HG03045 (cell line): ENCODE measurements around the gene CLCN2.

ENCODE experiments used
- ATAC-seq: cut with Tn5 transposase; IDR thresholded peaks from one replicate; pipeline ENCODE4 v1.9.1; 2021; ENCODE audit warnings: mild to moderate bottlenecking, moderate library complexity; ENCODE audit not compliant: unreplicated experiment

Gene CLCN2

DNA sequence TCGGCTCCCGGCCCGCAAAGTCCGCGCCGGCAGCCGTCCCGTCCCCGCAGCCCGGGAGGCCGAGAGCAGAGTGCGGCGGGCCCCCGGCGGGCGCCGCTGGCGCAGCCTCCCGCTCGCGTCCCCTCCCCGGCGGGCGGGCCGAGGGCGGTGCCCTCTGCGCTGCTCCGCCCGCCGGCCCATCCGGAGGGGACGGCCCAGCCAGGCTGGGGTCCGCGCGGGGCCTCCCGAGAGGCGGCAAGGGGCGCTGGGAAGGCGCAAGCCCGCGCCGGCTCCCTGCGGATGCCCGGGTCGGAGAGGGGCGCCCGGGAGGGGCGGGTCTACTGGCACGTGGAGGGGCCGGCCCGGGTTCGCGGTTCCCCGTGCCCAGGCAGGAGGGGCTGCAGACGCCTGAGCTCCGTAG is at the start of gene CLCN2, which contains the start of gene POLR2H:
Gene CLCN2 (minus strand): TSS at position 74 of the 400 bp plus-strand sequence. CDS start 126 bp downstream, outside the sequence.
Gene POLR2H (plus strand): TSS at position 179 of the 400 bp plus-strand sequence. CDS start 1,783 bp downstream, outside the sequence.
- ATAC-seq = peak; percentile 40

DNA sequence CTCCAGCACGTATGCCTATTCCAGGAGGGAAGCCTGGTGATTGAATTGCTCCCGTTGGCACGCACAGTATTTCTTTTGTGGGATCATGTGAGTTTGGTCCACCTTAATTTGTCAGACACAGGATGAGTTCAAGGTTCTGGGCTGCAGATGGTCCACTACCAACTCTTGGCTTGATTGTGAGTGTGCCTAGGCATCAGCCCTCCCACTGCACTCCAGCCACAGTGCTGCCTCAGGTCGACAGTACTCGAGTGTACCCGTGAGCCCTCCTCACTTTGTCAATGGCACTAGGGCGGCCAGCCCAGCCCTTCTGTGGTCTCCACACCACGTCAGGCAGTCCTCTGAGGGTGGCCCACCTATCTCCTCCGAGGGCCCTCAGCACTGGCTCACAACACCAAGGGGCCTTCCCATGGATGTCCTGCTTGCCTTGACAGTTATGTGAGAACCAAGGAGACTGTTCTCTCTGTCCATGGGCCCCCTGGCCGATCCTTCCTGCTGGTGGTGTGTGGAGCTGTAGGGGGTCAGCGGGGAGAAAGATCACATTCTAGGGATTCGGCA is 48.6 kb upstream of the CLCN2 start:
- no peak for ATAC-seq

DNA sequence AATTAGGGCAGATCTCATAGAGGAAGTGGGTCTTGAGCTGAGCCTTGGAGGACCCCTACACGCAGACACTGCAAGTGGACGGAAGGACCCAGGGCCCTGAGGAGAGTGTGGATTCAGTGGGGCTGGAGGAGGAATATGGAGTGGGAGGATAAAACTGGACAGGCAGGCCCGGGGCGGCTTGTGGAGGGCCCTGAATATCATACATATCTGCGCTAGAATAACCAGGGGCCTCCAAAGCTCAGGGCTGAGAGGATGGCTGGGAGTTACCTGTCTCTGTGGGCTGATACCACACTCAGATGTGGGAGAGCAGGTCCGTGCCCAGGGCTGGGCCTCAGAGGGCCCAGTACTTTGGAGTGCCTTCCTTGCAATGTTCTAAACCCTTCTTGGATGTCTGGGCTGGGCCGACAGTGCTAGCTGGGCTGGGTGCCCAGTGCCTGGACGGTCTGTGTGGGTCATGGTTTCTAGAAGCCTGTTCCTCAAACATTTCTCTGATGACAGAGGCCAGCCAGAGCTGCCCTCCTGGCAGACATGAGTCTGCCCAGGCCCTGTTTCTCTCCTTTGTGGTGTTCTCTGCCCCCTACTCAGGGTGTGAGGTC is 48.0 kb upstream of the CLCN2 start:
- no peak for ATAC-seq

DNA sequence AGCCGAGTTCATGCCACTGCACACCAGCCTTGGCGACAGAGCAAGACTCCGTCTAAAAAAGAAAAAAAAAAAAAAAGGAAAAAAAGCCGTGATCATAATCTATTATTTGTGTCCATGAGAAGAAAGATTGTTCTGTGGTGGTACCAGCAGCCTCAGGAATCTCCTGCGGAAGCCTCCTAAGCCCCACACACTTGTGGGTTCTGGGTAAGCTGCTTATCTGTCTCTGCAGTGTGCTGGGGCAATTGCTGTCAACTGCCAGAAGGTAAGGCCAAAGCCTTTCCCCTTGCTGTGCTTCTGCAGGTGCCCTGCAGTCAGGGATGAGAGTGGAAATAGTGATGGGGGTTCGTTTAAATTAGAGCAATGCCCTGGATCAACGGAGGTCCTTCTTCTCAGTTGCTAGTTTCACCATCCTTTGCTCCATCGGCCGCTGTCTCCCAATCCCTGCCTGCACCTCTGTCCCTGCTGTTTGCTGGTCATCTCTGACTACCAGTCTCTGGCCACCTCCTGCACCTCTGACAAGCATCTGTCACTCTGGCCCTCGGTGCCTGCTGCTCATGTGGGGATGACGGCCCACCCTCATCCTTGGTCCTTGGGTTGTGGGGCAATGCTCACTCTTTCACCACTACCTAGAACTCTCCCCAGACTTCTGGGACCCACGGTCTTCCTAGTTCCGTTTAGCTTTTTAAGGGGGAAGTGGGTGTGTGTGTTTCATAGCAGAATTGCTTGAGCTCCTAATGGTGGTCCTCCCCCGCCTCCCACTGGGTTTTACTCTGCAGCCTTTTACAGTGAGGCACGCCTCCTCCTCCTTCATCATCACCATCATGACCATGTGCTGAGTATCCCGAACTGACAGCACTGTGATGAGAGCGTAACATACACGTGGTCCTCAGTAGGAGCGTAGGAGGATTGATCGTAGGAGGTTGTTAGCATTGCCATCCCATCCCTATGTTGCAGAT is 43.9 kb upstream of the CLCN2 start:
- no peak for ATAC-seq

DNA sequence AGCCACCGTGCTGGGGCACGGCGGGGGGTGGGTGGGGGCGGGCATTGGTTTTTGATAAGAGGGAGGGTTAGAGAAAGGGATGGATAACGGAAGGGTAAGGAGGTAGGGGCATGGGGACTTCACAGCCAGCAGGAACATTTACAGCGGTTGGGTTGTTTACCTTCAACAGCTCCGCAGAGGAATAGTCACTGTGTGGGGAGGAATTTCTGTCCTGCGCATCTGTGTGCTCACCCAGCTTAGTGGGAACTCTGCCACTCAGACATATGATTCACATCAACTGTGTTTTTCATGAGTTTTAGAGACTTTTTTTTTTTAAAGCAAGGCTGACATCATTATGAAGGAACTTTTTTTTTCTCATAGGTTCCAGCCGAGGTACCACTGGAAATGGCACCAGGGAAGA is 38.0 kb upstream of the CLCN2 start:
- no peak for ATAC-seq

DNA sequence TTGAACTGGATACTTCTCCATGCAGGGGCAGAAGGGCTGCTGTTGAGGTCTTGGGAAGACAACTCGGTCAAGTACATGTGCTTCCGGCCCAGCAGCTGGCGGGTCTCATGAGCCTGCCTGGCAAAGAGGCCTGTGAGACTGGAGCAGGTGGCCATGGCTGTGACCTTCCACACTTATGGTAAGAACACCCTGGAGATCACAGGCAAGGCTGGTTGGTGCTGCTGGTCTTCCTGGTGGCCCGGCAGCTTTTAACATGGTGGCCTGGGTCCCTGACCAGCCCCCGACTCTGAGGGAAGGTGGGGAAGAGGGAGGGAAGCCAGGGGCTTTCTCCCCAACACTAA is 33.9 kb upstream of the CLCN2 start:
- ATAC-seq = no peak

DNA sequence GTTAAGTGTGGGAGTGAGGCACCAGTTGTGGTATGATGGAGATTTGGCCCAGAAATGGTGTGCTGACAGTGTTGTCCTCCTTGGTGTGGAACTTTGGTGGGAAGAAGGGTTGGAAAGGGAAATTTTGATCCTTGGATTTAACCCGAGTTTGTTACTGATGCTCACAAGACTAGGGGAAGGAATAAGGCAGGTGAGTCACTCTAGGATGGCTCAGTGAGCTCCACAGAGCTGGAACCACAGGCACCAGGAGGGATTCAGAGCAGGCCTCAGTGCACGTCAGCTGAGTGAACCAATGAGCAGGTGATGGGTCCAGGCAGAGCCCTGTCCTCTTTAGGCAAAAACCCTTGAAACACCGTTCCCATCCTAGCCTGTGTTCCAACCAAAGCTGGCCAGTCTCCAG is 29.9 kb upstream of the CLCN2 start:
- no peak for ATAC-seq

DNA sequence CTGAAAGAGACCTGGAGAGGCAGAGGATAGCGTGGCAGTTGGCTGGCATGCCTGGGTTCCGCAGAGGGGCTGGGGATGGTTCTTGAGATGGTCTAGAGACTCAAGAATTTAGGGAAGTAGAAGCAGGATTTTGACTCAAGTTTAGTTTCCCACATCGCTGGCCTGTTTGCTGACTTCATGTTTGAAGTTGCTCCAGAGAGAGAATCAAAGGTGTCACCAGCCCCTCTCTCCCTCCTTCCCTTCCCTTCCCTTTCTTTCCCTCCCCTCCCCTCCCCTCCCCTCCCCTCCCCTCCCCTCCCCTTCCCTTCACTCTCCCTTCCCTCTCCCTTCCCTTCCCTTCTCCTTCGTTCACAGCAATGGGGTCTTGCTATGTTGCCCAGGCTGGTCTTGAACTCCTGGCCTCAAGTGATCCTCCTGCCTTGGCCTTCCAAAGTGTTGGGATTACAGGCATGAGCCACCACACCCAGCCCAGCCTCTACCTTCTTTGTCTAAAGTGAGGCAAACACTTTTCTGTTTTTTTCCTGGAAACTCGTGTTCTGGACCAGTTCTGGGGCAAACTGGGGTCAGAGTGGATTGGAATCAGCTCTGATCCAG is 28.6 kb upstream of the CLCN2 start:
- no peak for ATAC-seq

DNA sequence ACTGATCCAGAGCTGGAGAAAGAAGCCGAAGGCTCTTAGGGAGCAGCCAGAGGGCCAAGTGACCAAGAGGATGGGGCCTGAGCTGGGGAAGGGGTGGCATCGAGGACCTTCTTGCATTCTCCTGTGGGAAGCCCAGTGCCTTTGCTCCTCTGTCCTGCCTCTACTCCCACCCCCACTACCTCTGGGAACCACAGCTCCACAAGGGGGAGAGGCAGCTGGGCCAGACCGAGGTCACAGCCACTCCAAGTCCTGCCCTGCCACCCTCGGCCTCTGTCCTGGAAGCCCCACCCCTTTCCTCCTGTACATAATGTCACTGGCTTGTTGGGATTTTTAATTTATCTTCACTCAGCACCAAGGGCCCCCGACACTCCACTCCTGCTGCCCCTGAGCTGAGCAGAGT is 28.0 kb upstream of the CLCN2 start:
- ATAC-seq = no peak

DNA sequence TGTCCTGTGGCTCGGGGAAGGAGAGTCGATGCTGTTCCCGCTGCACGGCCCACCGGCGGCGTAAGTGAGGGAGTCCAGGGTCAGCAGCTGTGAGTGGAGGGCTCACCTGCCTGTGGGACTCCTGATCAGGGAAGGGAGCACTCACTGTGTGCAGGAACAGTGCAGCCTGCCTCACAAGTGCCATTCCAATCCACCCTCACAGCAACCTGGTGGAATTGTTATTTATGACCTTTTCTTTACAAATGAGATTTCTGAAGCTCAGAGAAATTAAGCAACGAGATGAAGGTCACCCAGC is 27.5 kb upstream of the CLCN2 start:
- ATAC-seq = no peak

DNA sequence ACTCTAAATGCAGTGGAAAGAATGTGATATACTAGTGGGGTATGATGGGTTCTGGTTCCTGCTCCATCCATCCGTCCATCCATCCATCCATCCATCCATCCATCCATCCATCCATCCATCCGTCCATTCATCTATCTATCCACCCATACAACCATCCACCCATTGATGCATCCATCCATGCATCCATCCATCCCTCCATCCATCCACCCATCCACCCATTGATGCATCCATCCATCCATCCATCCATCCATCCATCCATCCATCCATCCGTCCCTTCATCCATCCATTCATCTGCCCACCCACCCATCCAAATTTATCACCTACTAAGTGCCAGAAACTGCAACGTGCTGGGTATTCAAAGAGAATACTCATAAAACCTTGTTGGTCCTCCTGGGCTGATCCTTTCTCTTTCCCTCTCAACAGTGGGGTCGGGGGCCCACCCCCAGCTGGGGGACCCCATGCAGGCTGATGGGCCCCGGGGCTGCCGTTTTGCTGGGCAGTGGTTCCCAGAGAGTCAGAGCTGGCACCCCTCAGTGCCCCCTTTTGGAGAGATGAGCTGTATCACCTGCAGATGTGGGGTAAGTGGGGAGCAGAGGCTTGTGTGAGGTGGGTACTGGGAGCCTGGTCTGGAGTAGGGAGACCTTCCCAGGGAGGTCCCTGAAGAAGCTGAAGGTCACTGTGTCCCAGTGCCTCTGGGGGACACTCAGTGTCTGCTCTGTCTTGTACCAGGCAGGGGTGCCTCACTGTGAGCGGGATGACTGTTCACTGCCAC is 26.9 kb upstream of the CLCN2 start:
- ATAC-seq = no peak

DNA sequence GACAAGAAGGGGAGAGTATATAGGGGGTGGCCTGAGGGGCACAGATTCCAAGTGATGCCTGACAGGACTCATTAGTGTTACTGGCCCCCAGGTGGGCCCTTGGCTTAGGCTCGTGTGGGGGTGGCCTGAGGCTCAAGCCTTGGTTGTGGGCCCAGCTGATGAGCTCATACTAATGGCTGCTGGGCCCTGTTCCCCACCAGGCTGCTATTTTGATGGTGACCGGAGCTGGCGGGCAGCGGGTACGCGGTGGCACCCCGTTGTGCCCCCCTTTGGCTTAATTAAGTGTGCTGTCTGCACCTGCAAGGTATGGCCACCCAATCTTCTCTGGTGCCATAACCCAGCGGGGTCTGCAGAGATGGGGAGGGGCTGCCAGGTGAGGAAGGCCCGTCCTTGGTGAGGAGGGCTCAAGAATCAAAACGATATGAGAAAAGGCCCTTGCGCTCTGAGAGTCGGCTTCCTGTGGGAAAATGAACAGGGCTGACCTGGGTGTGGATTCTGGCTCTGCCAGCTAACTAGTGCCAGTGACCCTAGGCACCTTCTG is 25.8 kb upstream of the CLCN2 start:
- ATAC-seq = no peak

DNA sequence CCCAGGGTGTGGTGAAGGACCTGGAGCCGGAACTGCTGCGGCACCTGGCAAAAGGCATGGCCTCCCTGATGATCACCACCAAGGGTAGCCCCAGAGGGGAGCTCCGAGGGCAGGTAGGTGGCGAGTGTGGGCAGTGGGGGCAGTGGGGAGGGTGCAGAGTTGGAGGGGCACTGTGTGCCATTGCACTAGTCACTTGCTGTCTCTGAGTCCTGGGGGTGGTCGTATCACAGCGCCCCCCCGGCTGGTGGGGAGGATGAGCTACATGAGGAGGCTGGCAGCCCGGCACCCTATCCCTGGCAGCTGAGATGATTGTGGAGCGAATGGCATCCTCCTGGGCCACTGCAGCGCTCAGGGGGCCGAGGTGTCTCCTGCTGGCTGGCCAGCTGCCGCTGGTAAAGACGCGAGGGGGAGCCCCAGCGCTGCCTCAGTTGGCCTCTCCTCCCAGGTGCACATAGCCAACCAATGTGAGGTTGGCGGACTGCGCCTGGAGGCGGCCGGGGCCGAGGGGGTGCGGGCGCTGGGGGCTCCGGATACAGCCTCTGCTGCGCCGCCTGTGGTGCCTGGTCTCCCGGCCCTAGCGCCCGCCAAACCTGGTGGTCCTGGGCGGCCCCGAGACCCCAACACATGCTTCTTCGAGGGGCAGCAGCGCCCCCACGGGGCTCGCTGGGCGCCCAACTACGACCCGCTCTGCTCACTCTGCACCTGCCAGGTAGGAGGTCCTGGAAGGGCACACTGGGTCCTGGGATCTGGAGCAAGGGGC is 24.8 kb upstream of the CLCN2 start:
- ATAC-seq = no peak

DNA sequence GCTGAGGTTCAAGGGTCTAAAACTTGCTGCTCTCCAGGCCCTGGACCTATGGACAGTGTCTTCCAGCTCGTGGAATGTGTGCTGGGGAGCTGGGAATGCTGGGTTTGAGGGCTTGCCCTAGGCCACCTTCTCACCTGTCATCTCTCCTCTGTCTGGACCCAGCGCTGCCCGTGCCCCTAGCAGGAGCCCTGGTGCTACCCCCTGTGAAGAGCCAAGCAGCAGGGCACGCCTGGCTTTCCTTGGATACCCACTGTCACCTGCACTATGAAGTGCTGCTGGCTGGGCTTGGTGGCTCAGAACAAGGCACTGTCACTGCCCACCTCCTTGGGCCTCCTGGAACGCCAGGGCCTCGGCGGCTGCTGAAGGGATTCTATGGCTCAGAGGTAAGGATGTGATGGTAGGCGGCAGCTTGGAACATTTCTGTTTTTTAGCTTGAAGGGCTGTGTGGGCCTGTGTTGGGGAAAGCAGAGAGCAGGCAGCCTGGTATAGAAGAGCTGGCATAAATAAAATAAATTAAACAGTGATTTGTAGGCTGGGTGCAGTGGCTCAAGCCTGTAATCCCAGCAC is 23.5 kb upstream of the CLCN2 start:
- ATAC-seq = no peak

DNA sequence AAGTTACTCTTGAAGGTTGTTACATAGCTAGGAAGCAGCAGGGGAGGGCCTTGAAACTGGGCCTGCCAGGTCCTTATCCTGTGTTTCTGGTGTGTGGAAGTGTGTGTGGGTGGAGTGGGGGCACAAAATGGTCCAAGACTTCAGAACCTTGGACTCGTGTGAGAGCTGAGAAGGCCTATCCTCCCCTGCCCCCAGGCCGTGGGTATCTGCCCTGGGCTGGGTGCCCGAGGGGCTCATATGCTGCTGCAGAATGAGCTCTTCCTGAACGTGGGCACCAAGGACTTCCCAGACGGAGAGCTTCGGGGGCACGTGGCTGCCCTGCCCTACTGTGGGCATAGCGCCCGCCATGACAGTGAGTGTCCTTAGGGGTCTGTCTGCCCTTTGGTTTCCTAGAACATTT is 22.9 kb upstream of the CLCN2 start:
- ATAC-seq = no peak

DNA sequence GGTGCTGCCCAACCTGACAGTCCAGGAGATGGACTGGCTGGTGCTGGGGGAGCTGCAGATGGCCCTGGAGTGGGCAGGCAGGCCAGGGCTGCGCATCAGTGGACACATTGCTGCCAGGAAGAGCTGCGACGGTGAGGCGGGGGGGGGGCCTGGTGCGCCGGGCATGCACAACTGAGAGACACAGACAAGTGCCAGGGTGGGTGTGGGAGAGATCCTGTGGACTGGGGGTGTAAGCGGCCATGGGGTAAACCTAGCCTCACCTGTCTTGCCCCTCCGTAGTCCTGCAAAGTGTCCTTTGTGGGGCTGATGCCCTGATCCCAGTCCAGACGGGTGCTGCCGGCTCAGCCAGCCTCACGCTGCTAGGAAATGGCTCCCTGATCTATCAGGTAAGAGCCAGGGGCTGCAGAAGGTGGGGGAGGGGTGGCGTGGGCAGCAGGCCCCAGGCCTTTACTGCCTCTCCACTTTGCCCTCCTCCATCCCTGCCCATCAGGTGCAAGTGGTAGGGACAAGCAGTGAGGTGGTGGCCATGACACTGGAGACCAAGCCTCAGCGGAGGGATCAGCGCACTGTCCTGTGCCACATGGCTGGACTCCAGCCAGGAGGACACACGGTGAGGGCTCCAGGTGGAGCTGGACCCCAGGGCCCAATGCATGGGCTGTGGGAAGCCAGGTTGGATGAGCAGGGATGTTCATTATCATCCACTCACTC is 21.8 kb upstream of the CLCN2 start:
- no peak for ATAC-seq

DNA sequence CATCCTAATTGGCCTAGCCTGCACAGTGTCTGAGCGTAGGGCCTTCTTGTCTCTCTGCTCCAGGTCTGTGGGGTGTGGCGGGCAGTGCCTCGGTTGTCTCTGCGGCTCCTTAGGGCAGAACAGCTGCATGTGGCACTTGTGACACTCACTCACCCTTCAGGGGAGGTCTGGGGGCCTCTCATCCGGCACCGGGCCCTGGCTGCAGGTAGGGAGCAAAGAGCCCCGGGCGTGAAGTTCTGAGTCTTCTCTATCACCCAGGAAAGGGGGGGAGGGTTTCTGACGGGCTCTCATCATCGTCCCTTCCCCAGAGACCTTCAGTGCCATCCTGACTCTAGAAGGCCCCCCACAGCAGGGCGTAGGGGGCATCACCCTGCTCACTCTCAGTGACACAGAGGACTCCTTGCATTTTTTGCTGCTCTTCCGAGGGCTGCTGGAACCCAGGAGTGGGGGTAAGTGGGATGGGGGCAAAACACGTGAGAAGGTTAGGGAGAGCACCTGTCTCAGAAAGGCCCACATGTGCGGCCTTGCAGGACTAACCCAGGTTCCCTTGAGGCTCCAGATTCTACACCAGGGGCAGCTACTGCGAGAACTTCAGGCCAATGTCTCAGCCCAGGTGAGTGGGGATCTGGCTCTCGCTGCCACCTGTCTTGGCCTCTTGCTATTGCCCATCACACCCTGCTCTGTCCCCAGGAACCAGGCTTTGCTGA is 21.1 kb upstream of the CLCN2 start:
- no peak for ATAC-seq
